Keratinocyte (primary cell): ENCODE data around the gene PPP1R3F.
"Not testable (repeated sequence)": the region's sequence is repeated elsewhere in the genome, so short reads cannot be mapped to it uniquely, and the experiment has no call there.

Source experiments
- CTCF ChIP-seq, 3 experiments: IDR thresholded peaks in 1 of 3; conservative IDR thresholded peaks in 1 of 3; optimal IDR thresholded peaks in 1 of 3; 2 replicates in 2 of 3; 3 replicates in 1 of 3; pipeline versions ENCODE3 to v1.5.1; 2011; ENCODE audit warnings: low read length in 3 of 3, mild to moderate bottlenecking in 3 of 3, moderate library complexity in 2 of 3, control low read depth in 1 of 3, inconsistent platforms in 1 of 3; ENCODE audit not compliant: insufficient read depth in 2 of 3; ENCODE audit errors: extremely low read depth in 1 of 3
- EZH2 ChIP-seq: IDR thresholded peaks from one replicate; pipeline ENCODE4 v1.6.1; 2012; ENCODE audit warnings: inconsistent platforms, mild to moderate bottlenecking, low read length, moderate library complexity

DNA sequence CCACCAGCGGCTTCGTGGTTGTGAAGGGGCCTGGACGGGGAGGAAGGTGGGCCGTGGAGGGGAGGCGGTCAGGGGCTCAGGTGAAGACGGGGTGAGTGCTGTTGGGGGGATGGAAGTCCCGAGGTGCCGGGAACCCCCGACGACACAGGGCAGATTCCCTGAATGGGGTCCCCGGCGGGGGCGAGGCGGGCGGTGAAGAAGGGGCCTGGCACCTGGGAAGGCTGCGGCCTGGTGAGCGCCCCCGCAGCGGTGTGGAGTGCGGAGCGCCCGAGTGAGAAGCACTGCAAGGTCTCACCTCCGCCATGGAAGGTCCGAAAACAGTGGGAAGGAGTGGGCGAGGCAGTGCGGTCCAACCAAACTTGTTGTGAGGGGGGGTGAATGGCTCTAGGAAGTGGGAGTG is 62.2 kb downstream of the PPP1R3F start:
- TF ChIP-seq EZH2; CTCF (optimal IDR thresholded peaks at IDR 0.05 in 1 of 3, IDR thresholded peaks at IDR 0.05 in 1 of 3, conservative IDR thresholded peaks at IDR 0.05 in 1 of 3; ENCODE audit: extremely low read depth in 1 of 3, insufficient read depth in 2 of 3, low read length in 3 of 3): not testable (repeated sequence)
